H9 (cell line): ENCODE data around the gene RMI2. TPM values are rescaled to one million over a fixed set of nuclear protein-coding genes. Genes with fewer than 3 reads are reported as not detected.
A peak's percentile ranks its signal among the peaks of the same experiment; 100 is the strongest.

Experiments used
- DNase-seq: peaks from one replicate; pipeline ENCODE4 v3.0.0-alpha.2; 2017
- H2AFZ ChIP-seq: one replicate; pipeline ENCODE4 v1.6.1; 2013; ENCODE audit warnings: mild to moderate bottlenecking, low read length, control low read depth, moderate library complexity
- H2AK5ac ChIP-seq: 2 replicates; pipeline ENCODE4 v1.6.1; 2013; ENCODE audit warnings: low read length, control low read depth, mixed read lengths; ENCODE audit not compliant: insufficient read length
- H2BK120ac ChIP-seq: one replicate; pipeline ENCODE4 v1.6.1; 2013; ENCODE audit warnings: low read depth, mild to moderate bottlenecking, low read length, control low read depth, inconsistent platforms; ENCODE audit not compliant: poor library complexity, severe bottlenecking
- H2BK12ac ChIP-seq: 2 replicates; pipeline ENCODE4 v1.6.1; 2013; ENCODE audit warnings: low read length, control low read depth, mixed read lengths, low read depth; ENCODE audit not compliant: insufficient read length
- H2BK15ac ChIP-seq: 2 replicates; pipeline ENCODE4 v1.6.1; 2013; ENCODE audit warnings: low read depth, low read length, control low read depth
- H2BK20ac ChIP-seq: one replicate; pipeline ENCODE4 v1.6.1; 2013; ENCODE audit warnings: low read depth, mild to moderate bottlenecking, low read length, control low read depth, inconsistent platforms; ENCODE audit not compliant: poor library complexity, severe bottlenecking
- H2BK5ac ChIP-seq: 2 replicates; pipeline ENCODE4 v1.6.1; 2013; ENCODE audit warnings: low read length, control low read depth, mixed read lengths; ENCODE audit not compliant: insufficient read length
- H3K14ac ChIP-seq: 2 replicates; pipeline ENCODE4 v1.6.1; 2013; ENCODE audit warnings: low read length, control low read depth; ENCODE audit not compliant: insufficient read depth
- H3K18ac ChIP-seq: 2 replicates; pipeline ENCODE4 v1.6.1; 2013; ENCODE audit warnings: low read depth, mild to moderate bottlenecking, mixed read lengths, low read length, control low read depth; ENCODE audit not compliant: insufficient read length
- H3K23ac ChIP-seq: 2 replicates; pipeline ENCODE4 v1.6.1; 2013; ENCODE audit warnings: low read length, control low read depth, mixed read lengths, low read depth; ENCODE audit not compliant: insufficient read length
- H3K23me2 ChIP-seq: 2 replicates; pipeline ENCODE4 v1.6.1; 2013; ENCODE audit warnings: low read depth, mild to moderate bottlenecking, mixed read lengths, low read length, control low read depth; ENCODE audit not compliant: insufficient read length, poor library complexity, severe bottlenecking
- H3K27ac ChIP-seq: 2 replicates; pipeline ENCODE4 v1.5.1; 2013; ENCODE audit warnings: low read length, control low read depth, mixed read lengths, low read depth; ENCODE audit not compliant: insufficient read length
- H3K27me3 ChIP-seq: 2 replicates; pipeline ENCODE4 v1.6.1; 2013; ENCODE audit warnings: low read length, control low read depth, inconsistent platforms; ENCODE audit not compliant: insufficient read depth
- H3K4ac ChIP-seq: 2 replicates; pipeline ENCODE4 v1.6.1; 2013; ENCODE audit warnings: low read depth, mild to moderate bottlenecking, control low read depth, inconsistent platforms, low read length, moderate library complexity
- H3K4me1 ChIP-seq: 2 replicates; pipeline ENCODE4 v1.6.1; 2013; ENCODE audit warnings: low read length, control low read depth, inconsistent platforms; ENCODE audit not compliant: insufficient read depth
- H3K4me2 ChIP-seq: 2 replicates; pipeline ENCODE4 v1.6.1; 2013; ENCODE audit warnings: low read length, control low read depth, mixed read lengths; ENCODE audit not compliant: insufficient read length, insufficient read depth
- H3K56ac ChIP-seq: 2 replicates; pipeline ENCODE4 v1.6.1; 2013; ENCODE audit warnings: low read depth, mild to moderate bottlenecking, mixed read lengths, low read length, control low read depth; ENCODE audit not compliant: insufficient read length
- H3K79me1 ChIP-seq: 2 replicates; pipeline ENCODE4 v1.6.1; 2013; ENCODE audit warnings: low read depth, mild to moderate bottlenecking, moderate library complexity, low read length, control low read depth, inconsistent platforms; ENCODE audit not compliant: insufficient read depth, poor library complexity, severe bottlenecking
- H3K79me2 ChIP-seq: 2 replicates; pipeline ENCODE4 v1.6.1; 2013; ENCODE audit warnings: low read length, control low read depth, inconsistent platforms; ENCODE audit not compliant: insufficient read depth
- H3K9ac ChIP-seq: 2 replicates; pipeline ENCODE4 v1.6.1; 2013; ENCODE audit warnings: low read length, control low read depth, mixed read lengths; ENCODE audit not compliant: insufficient read length; ENCODE audit errors: extremely low read depth
- H3K9me3 ChIP-seq: one replicate; pipeline ENCODE4 v1.6.1; 2013; ENCODE audit warnings: low read depth, low read length, inconsistent platforms; ENCODE audit not compliant: control insufficient read depth
- H3T11ph ChIP-seq: one replicate; pipeline ENCODE4 v1.6.1; 2013; ENCODE audit warnings: mild to moderate bottlenecking, low read length, control low read depth, inconsistent platforms
- H4K20me1 ChIP-seq: one replicate; pipeline ENCODE4 v1.6.1; 2013; ENCODE audit not compliant: control insufficient read depth, insufficient read length, insufficient read depth
- H4K5ac ChIP-seq: 2 replicates; pipeline ENCODE4 v1.6.1; 2013; ENCODE audit warnings: low read depth, mild to moderate bottlenecking, mixed read lengths, low read length, control low read depth; ENCODE audit not compliant: insufficient read length
- H4K8ac ChIP-seq: replicated peaks from 2 replicates; pipeline ENCODE4 v1.6.1; 2013; ENCODE audit warnings: low read length, control low read depth, mixed read lengths, low read depth; ENCODE audit not compliant: insufficient read length
- H4K91ac ChIP-seq: 2 replicates; pipeline ENCODE4 v1.6.1; 2013; ENCODE audit warnings: low read depth, mild to moderate bottlenecking, moderate library complexity, mixed read lengths, low read length, control low read depth; ENCODE audit not compliant: insufficient read length
- H3K27ac Mint-ChIP-seq, 3 experiments: 2 replicates in 2 of 3; 3 replicates in 1 of 3; pipeline ENCODE4 v1.8.0; 2020 to 2021; ENCODE audit warnings: mixed read lengths in 3 of 3, mild to moderate bottlenecking in 1 of 3, moderate library complexity in 1 of 3
- H3K27me3 Mint-ChIP-seq: 2 replicates; pipeline ENCODE4 v1.8.0; 2021; ENCODE audit warnings: low read depth, mild to moderate bottlenecking, moderate library complexity, mixed read lengths
- H3K36me3 Mint-ChIP-seq, 3 experiments: 2 replicates in 2 of 3; 3 replicates in 1 of 3; pipeline ENCODE4 v1.8.0; 2020 to 2021; ENCODE audit warnings: low read depth in 3 of 3, mixed read lengths in 3 of 3; ENCODE audit not compliant: insufficient read depth in 1 of 3
- H3K4me1 Mint-ChIP-seq, 2 experiments: 2 replicates each; pipeline ENCODE4 v1.8.0; 2020; ENCODE audit warnings: mixed read lengths in 2 of 2
- H3K4me3 Mint-ChIP-seq, 2 experiments: 2 replicates in 1 of 2; 3 replicates in 1 of 2; pipeline ENCODE4 v1.8.0; 2020 to 2021; ENCODE audit warnings: mild to moderate bottlenecking in 2 of 2, mixed read lengths in 2 of 2, moderate library complexity in 1 of 2
- H3K9me3 Mint-ChIP-seq, 2 experiments: 2 replicates in 1 of 2; 3 replicates in 1 of 2; pipeline ENCODE4 v1.8.0; 2020; ENCODE audit warnings: mild to moderate bottlenecking in 2 of 2, mixed read lengths in 2 of 2, moderate library complexity in 1 of 2
- CTCF ChIP-seq: fragments of 200-600 bp; sonication (generic); conservative IDR thresholded peaks from 3 replicates; pipeline ENCODE4 v1.8.0; 2021; ENCODE audit warnings: antibody characterized with exemption, mild to moderate bottlenecking
- WGBS: extraction: QIAGEN DNeasy Blood & Tissue Kit; methylation state at CpG from one replicate; pipeline ENCODE4 v1.1.7; 2013; ENCODE audit warnings: missing lambda C conversion rate, low lambda C conversion rate, mixed read lengths; ENCODE audit not compliant: insufficient read length; ENCODE audit errors: extremely low coverage; 5-methylcytosine and 5-hydroxymethylcytosine counted together
- total RNA-seq: library from RNA; stranded (reverse); gene quantifications from 2 replicates; pipeline ENCODE4 v1.2.1, GENCODE V29; 2021

Gene RMI2
- total RNA-seq, 1 experiment from 2014 or later, result 57.6 TPM

GRCh38 chr16:11330526-11331237 is 14.6 kb upstream of the RMI2 start:
- Histone ChIP-seq H4K5ac (no peak overlapping the region), H3K4me1 (peaks cover 7% of the 10 kb centered on the region; the same call in 1 of the 2 replicates), H3K56ac (no peak overlapping the region), H4K20me1 (no peaks in the 10 kb centered on the region), H2AFZ (no peak overlapping the region), H3T11ph (no peak overlapping the region), H2BK120ac (no peak overlapping the region), H3K9me3 (no peaks in the 10 kb centered on the region), H3K27ac (no peak overlapping the region), H3K14ac (no peak overlapping the region), H3K23me2 (peaks cover 4% of the 10 kb centered on the region), H2BK20ac (no peak overlapping the region), H3K27me3 (no peaks in the 10 kb centered on the region), H3K23ac (no peak overlapping the region), H3K4ac (no peak overlapping the region), H3K9ac (no peak overlapping the region), H4K91ac (no peak overlapping the region), H4K8ac (no peak overlapping the region), H2BK12ac (no peak overlapping the region), H3K4me2 (no peak overlapping the region), H3K79me2 (no peaks in the 10 kb centered on the region), H3K79me1 (no peaks in the 10 kb centered on the region), H2AK5ac (no peak overlapping the region), H2BK5ac (no peak overlapping the region), H3K18ac (no peak overlapping the region), H2BK15ac (no peak overlapping the region)
- peaks cover 7 to 12% (median 8%) of the 10 kb centered on the region in 3 experiments for H3K36me3 Mint-ChIP-seq
- TF ChIP-seq CTCF, result no peak
- H3K27me3 Mint-ChIP-seq, result no peaks in the 10 kb centered on the region
- DNase-seq, result no peak
- peaks cover 9 to 10% of the 10 kb centered on the region in 2 experiments for H3K9me3 Mint-ChIP-seq
- peak overlapping the region; percentile 73 to 89 (median 81); a peak in 6 of 7 replicates for H3K27ac Mint-ChIP-seq
- no CpG with 5 or more reads among the region's 5 CpGs for WGBS
- peaks cover 40 to 44% of the 10 kb centered on the region in 2 experiments for H3K4me1 Mint-ChIP-seq
- H3K4me3 Mint-ChIP-seq, result peak overlapping the region in 1 of 2 experiments; percentile 41; a peak in 2 of 5 replicates
